Activated CD4-positive, alpha-beta T cell treated with anti-CD3 and anti-CD28 coated beads, Interleukin-2, Interleukin-4, amounts not matched to agents 100 ng/mL and 50 ng/mL, durations not matched to agents 16 hours and 8 hours (primary cell): Measurements from ENCODE around the gene PREP.

Experiments used
- DNase-seq: peaks from one replicate; pipeline ENCODE4 v3.0.0-alpha.2; 2020; ENCODE audit warnings: low spot score

Gene PREP

DNA sequence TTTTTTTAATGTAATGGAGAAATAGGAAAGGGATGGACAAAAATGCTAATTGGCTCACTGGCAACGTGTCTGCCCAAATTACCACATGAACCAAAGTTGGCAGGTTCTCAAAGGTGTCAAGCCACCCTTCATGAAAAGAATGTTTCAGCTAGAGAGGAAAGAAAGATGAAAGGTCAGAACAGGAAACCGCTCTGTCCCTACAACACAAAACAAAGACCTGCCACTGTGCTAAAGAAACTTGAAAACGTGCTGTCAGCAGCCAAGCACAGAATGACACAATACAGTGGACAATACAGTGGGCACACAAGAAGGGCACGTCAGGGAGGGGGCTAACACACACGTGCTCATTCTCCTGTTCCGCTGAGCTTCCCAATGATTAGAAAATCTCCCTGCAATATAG, 4.9 kb downstream of the PREP start:
- no peak for DNase-seq

DNA sequence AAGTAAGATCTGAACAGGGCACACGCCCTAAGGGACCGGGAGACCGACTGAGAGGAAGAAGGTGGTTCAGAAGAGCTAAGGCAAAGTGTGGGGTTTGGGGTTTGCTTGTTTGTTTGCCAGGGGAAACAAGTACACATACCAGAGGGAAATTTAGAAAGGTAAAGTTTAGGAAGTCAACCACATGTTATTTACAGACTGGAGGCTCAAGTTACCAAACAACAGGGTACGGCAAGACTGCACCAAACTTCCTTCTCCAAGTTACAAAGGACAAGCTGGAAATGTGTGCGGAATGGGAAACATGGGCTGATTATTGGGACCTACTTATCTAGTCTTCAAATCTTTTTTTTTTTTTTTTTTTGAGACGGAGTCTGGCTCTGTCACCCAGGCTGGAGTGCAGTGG, 11.2 kb downstream of the PREP start:
- DNase-seq: no peak

- DNase-seq: no peak
These were observed 13.3 kb downstream of the PREP start for GRCh38 chr6:105389543-105389942.

DNA sequence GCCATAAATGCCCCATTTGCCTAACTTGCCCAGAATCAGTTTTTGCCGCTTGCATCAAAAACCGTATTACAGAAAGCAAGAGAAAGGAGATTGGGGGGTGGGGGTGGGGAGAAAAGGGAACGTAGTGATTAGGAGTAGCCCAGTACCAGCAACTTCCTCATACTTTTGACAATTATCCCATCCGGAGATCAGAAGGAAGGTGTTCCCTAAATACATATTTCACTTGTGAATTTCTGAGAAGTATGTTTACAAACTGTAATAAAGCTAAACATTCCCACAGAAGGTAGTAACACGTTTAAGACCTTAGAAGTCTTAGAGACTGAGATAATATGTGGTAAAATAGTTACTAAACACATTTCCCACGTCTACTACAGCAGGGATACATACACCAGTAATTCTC, 14.5 kb downstream of the PREP start:
- DNase-seq: no peak

GRCh38 chr6:105384004-105384403, 18.9 kb downstream of the PREP start:
- no peak for DNase-seq

DNA sequence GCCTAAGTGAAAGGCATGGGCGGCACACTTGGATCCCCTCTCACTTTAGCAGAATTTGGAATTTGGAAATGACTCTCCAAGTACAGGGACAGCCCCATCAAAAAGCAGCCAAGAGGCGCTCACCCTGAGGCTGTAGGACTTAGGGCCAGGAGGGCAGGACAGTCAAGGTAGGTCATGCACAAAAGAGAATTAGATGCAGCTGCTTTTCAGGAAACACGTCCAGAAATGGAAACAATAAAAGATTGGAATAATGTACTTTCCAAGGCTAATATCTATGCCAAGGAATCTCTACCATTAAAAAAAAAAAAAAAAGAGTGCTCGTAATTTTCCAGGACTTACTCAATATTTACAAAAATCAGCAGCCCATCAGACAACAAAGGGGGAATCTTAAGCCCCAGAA, 19.9 kb downstream of the PREP start:
- no peak for DNase-seq

DNA sequence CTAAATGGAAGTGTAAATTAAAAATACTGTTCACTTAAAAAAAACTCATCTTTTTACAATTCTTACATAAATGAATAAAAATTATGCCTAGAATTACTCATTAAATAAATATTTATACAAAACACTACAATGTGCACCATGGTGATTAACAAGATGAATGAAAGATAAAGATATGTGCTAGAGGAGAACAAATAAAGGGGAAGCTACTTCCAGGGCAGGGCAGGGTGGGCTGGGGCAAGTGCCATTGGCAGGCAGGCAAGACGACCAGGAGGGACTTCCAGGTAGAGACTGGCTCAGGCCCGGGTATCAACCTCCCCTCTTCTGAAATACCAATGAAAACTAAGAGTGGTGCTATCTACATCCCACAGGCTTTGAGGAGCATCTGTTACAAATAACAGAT, 20.4 kb downstream of the PREP start:
- no peak for DNase-seq

DNA sequence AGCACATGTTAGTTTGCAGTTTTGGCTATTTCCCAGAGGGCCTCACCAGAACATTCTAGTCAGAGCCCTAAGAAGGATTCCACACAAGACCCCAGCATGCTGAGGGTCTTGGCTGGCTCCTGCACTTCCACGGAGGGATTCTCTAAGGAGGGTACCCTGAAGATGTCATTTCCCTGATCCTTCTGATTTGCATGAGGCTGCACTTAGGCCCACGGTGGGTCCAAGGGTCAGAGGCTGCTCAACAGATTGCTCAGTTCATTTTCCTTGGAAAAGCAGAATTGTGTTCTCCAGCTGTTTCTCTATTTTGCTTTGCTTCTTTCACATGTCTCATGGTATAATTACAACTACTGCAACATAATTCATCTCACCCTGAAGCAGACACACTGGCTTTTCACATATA, 22.2 kb downstream of the PREP start:
- DNase-seq: no peak

DNA sequence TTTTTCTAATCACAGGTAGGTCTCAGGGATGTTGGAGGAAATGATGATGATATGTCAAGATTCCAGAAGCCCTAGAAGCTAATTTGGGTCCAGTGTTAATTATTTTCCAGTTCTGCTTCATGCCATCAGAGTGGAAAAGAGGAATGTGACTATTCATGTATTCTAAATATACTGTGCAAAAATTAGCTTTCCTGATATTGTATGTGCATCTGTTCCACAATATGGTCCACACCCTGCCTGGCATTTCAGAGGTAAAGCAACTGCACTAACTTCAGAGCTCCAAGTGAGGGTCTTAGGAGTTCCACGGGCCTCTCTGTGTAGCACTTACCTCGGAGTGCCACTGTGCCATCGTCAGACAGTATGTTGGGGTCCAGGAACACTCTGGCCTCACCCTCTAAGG, 27.1 kb downstream of the PREP start:
- no peak for DNase-seq

GRCh38 chr6:105374010-105374420, 28.9 kb downstream of the PREP start:
- DNase-seq: no peak

DNA sequence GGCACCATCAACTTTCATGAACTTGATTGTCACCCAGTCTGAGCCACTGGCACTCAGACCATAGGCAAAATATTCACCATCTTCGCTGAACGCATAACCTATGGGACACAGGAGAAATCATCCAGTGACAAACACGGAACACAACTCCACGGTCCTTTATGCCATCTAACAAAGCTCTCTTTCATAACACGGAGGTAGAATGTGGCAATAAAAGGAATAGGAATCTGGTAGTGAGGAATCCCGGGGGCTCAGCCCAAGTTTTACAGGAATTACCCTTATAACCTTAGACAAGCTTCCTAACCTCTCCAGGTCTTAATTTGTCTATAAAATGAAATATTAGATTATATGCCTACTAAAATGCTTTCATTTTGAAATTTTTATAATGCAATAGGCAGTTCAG, 29.4 kb downstream of the PREP start:
- DNase-seq: no peak

DNA sequence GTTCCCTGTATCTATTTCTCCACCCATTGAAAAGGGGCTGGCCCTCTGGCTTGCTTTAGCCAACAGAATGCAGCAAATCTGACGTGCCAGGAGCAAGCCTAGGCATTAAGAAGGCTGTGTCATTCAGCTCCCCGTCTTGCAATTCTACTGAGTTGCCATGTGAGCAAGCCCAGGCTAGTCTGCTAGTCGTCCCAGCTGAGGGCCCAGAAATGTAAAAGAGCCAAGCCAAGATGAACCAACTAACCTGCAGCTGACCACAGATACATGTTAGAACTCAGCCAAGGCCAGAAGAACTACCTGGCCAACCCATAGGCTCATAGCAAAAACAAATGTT, 30.1 kb downstream of the PREP start:
- DNase-seq: no peak

DNA sequence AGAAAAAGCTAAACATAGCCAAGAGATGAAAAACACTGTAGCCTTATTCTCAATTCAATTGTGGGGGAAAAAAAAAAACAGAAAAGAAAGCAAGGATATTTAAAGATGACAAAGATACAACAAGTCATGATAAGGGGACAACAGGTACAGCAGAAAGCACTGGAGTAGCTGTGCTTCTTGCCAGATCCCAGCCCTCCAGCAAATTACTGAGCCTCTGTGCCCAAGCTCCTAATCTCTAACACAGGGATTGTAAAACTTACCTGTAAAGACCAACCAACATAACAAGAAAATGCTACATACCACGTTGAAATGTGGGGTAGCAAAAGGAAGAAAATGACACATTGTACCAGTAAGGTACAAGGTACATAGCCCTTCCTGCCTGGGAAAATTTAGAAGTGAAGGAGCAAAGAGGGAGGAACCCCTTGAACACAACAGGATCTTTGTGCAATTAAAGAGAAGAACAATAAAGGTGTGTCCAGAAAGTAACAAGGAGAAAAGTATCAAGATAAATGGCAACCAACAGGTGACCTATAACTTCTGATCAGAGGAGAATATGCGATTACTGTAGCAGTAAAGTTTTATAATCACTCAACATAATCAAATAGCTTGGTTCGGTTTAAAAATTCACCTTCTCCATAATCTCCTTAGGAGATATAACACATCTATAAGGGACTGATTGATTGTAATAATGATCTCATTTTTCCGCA, 30.6 kb downstream of the PREP start:
- DNase-seq: no peak

GRCh38 chr6:105370351-105370750, 32.5 kb downstream of the PREP start:
- no peak for DNase-seq

- no peak for DNase-seq
These were observed 33.7 kb downstream of the PREP start for GRCh38 chr6:105369145-105369544.

- no peak for DNase-seq
These were observed 38.6 kb downstream of the PREP start for GRCh38 chr6:105364243-105364642.

GRCh38 chr6:105363100-105363754, 39.7 kb downstream of the PREP start:
- no peak for DNase-seq

DNA sequence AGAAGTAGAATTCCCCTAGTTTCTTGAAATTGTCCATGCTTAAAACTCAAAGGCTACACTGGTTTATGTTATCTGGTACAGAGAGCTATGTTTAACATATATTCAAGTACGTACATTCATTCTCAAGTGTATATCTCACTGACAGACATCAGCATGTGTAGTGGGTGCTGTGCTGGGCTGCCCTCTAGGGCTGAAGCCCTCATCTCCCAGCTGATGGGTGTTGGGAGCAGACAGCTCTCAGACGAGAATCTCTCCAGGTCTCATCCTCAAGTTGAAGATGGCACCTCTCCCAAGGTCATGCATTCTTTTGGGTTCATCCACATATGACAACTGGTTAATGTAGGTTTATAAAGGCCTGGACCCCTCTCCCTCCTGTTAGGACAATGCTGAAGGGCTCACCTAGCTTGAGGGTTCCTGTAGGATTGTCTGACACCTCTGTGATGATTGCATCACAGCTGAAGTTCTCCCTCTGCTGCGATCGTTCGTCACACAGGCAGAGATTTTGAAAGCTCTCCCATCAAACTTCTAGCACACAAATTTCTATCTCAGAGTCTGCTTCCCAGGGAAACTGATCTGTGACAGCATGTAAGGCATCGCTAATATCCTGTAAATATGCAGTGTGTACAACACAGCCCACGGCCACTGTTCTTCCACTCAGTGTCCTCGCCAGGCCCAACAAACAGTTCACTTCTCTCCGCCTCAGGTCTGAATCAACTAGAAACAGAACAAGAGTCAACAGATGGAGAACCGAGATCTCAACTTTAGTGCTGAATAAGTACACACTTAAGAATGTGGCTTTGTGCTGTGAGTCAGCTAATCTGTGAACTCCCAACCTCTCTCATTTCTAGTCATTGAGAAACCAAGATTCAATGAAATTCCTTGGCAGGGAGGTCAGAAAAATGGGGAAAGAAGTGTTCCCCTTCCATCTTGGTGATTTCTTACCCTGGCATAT, 43.2 kb downstream of the PREP start:
- peak; percentile 42 for DNase-seq

GRCh38 chr6:105357165-105357564, 45.7 kb downstream of the PREP start:
- no peak for DNase-seq

GRCh38 chr6:105352037-105352617, 50.8 kb downstream of the PREP start:
- DNase-seq: no peak

- no peak for DNase-seq
These were observed 54.0 kb downstream of the PREP start for GRCh38 chr6:105348897-105349296.

DNA sequence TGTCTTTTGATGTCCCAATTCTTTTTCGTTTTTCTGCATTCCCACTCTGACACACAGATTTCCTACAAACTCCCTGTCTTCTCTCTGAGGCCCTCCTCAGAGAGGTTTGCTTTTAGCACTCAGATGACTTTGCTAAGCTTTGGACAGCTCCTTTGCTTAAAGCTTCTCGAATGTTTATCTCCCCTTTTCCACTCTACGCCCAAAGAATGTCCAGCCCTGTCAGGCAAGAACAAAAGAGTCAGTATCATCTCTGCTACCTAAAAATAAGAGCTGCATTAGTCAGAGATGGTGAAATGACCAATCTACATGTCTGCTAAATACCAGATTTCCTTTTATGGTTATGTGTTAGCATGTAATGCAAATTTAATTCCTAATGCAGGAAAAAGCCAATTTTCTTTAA, 56.8 kb downstream of the PREP start:
- DNase-seq: no peak

- no peak for DNase-seq
These were observed 57.4 kb downstream of the PREP start for GRCh38 chr6:105345506-105345905.
